ENCODE results near the gene TRDMT1. TPM values are rescaled to one million over a fixed set of nuclear protein-coding genes. Genes with fewer than 3 reads are reported as not detected.
A peak's percentile ranks its signal among the peaks of the same experiment; 100 is the strongest.

Gene TRDMT1
- total RNA-seq, 3 donors from 2014 or later (not counting 1 experiment from before 2014, with no cell fraction given): 11.0 to 21.8 (median 14.4) TPM

- Mint-ChIP-seq H3K36me3 (peaks cover 21% of the 10 kb centered on the region), H3K27ac (peak overlapping the region; percentile 96 to 99), H3K27me3 (ENCODE audit: low read depth in 2 of 2) (no peaks in the 10 kb centered on the region), H3K9me3 (no peaks in the 10 kb centered on the region), H3K4me3 (peak overlapping the region; percentile 98), H3K4me1 (peaks cover 49 to 53% of the 10 kb centered on the region in 2 donors)
- no CpG with 5 or more reads among the region's 1 CpG for WGBS (ENCODE audit: insufficient coverage)
- ATAC-seq (no peak), DNase-seq (no peak)
- H3K4me3 ChIP-seq (ENCODE audit: low read length): no peak overlapping the region
- no peaks in the 10 kb centered on the region for H3K27me3 ChIP-seq (ENCODE audit: control insufficient read depth, insufficient read depth, low read length)
- H3K27ac ChIP-seq (ENCODE audit: low read length): peak overlapping the region; percentile 99
- no peaks in the 10 kb centered on the region for H3K9me3 ChIP-seq (ENCODE audit: control insufficient read depth, insufficient read depth, low read length)
- peaks cover 55% of the 10 kb centered on the region for H3K36me3 ChIP-seq (ENCODE audit: control insufficient read depth, insufficient read depth, low read length)
- intact Hi-C loops (cut with micrococcal nuclease): loop anchor here (5.0 to 10.0 kb wide), 2 partner anchors 44 to 273 kb away; no protein-coding TSS in a partner anchor
- TF ChIP-seq CTCF (IDR thresholded peaks at IDR 0.05): no peak
- H3K4me1 ChIP-seq (ENCODE audit: control insufficient read depth, insufficient read depth, low read length): peaks cover 16% of the 10 kb centered on the region
Observed at GRCh38 chr10:17231788-17232187, 30.3 kb upstream of the TRDMT1 start.

- Histone ChIP-seq H3K36me3 (ENCODE audit: control insufficient read depth, insufficient read depth, low read length) (peaks cover 38% of the 10 kb centered on the region), H3K9me3 (ENCODE audit: control insufficient read depth, insufficient read depth, low read length) (no peaks in the 10 kb centered on the region), H3K4me3 (ENCODE audit: low read length) (peak overlapping the region; percentile 93), H3K4me1 (ENCODE audit: control insufficient read depth, insufficient read depth, low read length) (peaks cover 21% of the 10 kb centered on the region), H3K27me3 (ENCODE audit: control insufficient read depth, insufficient read depth, low read length) (no peaks in the 10 kb centered on the region), H3K27ac (ENCODE audit: low read length) (peak overlapping the region; percentile 99)
- no peaks in the 10 kb centered on the region for H3K27me3 Mint-ChIP-seq (ENCODE audit: low read depth in 2 of 2)
- H3K9me3 Mint-ChIP-seq: no peaks in the 10 kb centered on the region
- peaks cover 48 to 65% of the 10 kb centered on the region in 2 donors for H3K4me1 Mint-ChIP-seq
- ATAC-seq: peak; percentile 46 to 78 (median 56)
- TF ChIP-seq CTCF (IDR thresholded peaks at IDR 0.05): no peak
- intact Hi-C loops (cut with micrococcal nuclease): loop anchor here (1.0 to 10.0 kb wide), 6 partner anchors 29 to 413 kb away; partner anchors contain the start of genes RSU1 and TRDMT1
- peak overlapping the region; percentile 96 to 99 for H3K27ac Mint-ChIP-seq
- peaks cover 7% of the 10 kb centered on the region for H3K36me3 Mint-ChIP-seq
- under 1% methylated on average over 43 of the region's 43 CpGs for WGBS (ENCODE audit: insufficient coverage)
- H3K4me3 Mint-ChIP-seq: peak overlapping the region; percentile 98
- peak; percentile 81 to 95 for DNase-seq
Observed at GRCh38 chr10:17229967-17230682, 28.7 kb upstream of the TRDMT1 start.

GRCh38 chr10:17229717-17229966, 28.2 kb upstream of the TRDMT1 start:
- Histone ChIP-seq H3K4me1 (ENCODE audit: control insufficient read depth, insufficient read depth, low read length) (peaks cover 21% of the 10 kb centered on the region), H3K27ac (ENCODE audit: low read length) (peak overlapping the region; percentile 99), H3K4me3 (ENCODE audit: low read length) (peak overlapping the region; percentile 93), H3K9me3 (ENCODE audit: control insufficient read depth, insufficient read depth, low read length) (no peaks in the 10 kb centered on the region), H3K27me3 (ENCODE audit: control insufficient read depth, insufficient read depth, low read length) (no peaks in the 10 kb centered on the region), H3K36me3 (ENCODE audit: control insufficient read depth, insufficient read depth, low read length) (peaks cover 33% of the 10 kb centered on the region)
- H3K27me3 Mint-ChIP-seq (ENCODE audit: low read depth in 2 of 2): no peaks in the 10 kb centered on the region
- no peak for TF ChIP-seq CTCF (IDR thresholded peaks at IDR 0.05)
- no peaks in the 10 kb centered on the region for H3K9me3 Mint-ChIP-seq
- intact Hi-C loops (cut with micrococcal nuclease): no loop called here
- peaks cover 7% of the 10 kb centered on the region for H3K36me3 Mint-ChIP-seq
- H3K27ac Mint-ChIP-seq: peak overlapping the region; percentile 96 to 99
- under 1% methylated on average over 21 of the region's 21 CpGs for WGBS (ENCODE audit: insufficient coverage)
- ATAC-seq: no peak
- H3K4me3 Mint-ChIP-seq: peak overlapping the region; percentile 98
- H3K4me1 Mint-ChIP-seq: peaks cover 48 to 65% of the 10 kb centered on the region in 2 donors
- no peak for DNase-seq
